GM20431 (cell line): Measurements from ENCODE around the gene KIAA0753.

ENCODE experiments used
- in situ Hi-C: fragments of 300-500 bp; cut with MseI, MboI; formaldehyde crosslinking; loops from one replicate; pipeline ENCODE4 v1.15.0; 2020; ENCODE audit warnings: low sequenced_read_pairs; ENCODE audit not compliant: unreplicated experiment

Gene KIAA0753

GRCh38 chr17:6555331-6556120 lies 85.0 kb downstream of the KIAA0753 start:
- in situ Hi-C loops, result no loop called here

GRCh38 chr17:6554871-6555330 lies 85.6 kb downstream of the KIAA0753 start:
- in situ Hi-C loops, result no loop called here

- in situ Hi-C loops, result no loop called here
These were observed 86.2 kb downstream of the KIAA0753 start for GRCh38 chr17:6554342-6554741.

- in situ Hi-C loops, result no loop called here
These were observed 88.5 kb downstream of the KIAA0753 start for GRCh38 chr17:6551869-6552531.

GRCh38 chr17:6551356-6551755 lies 89.2 kb downstream of the KIAA0753 start:
- in situ Hi-C loops, result no loop called here

- in situ Hi-C loops, result no loop called here
These were observed 91.0 kb downstream of the KIAA0753 start for GRCh38 chr17:6549384-6550036.

GRCh38 chr17:6548578-6549330 lies 91.8 kb downstream of the KIAA0753 start:
- in situ Hi-C loops, result no loop called here

- in situ Hi-C loops, result no loop called here
These were observed 92.5 kb downstream of the KIAA0753 start for GRCh38 chr17:6548034-6548433.

GRCh38 chr17:6547336-6547735 lies 93.2 kb downstream of the KIAA0753 start:
- in situ Hi-C loops, result no loop called here

GRCh38 chr17:6546069-6546718 lies 94.3 kb downstream of the KIAA0753 start:
- in situ Hi-C loops, result no loop called here

- in situ Hi-C loops, result no loop called here
These were observed 95.2 kb downstream of the KIAA0753 start for GRCh38 chr17:6545291-6545690.

- in situ Hi-C loops, result no loop called here
These were observed 96.5 kb downstream of the KIAA0753 start for GRCh38 chr17:6544011-6544370.

- in situ Hi-C loops, result no loop called here
These were observed 97.2 kb downstream of the KIAA0753 start for GRCh38 chr17:6543079-6544010.

- in situ Hi-C loops, result no loop called here
These were observed 97.9 kb downstream of the KIAA0753 start for GRCh38 chr17:6542577-6542976.

- in situ Hi-C loops, result no loop called here
These were observed 98.6 kb downstream of the KIAA0753 start for GRCh38 chr17:6541886-6542285.

- in situ Hi-C loops, result no loop called here
These were observed 100.6 kb downstream of the KIAA0753 start for GRCh38 chr17:6539871-6540270.

GRCh38 chr17:6536566-6537065 lies 103.9 kb downstream of the KIAA0753 start:
- in situ Hi-C loops, result no loop called here

- in situ Hi-C loops, result no loop called here
These were observed 104.5 kb downstream of the KIAA0753 start for GRCh38 chr17:6536053-6536452.
